A549 (cell line): ENCODE data around the gene SMG9.

Experiments used
- EP300 ChIP-seq, 2 experiments: fragments of >200 bp; sonication (Bioruptor Twin); formaldehyde crosslinking; IDR thresholded peaks; 2 replicates in 1 of 2; 3 replicates in 1 of 2; pipeline ENCODE4 v1.6.1; 2016 to 2017
- FOSL2 ChIP-seq, 2 experiments: fragments of 450-650 bp in 1 of 2; fragments of >200 bp in 1 of 2; sonication (Bioruptor Twin) in 1 of 2; formaldehyde crosslinking; IDR thresholded peaks; 2 replicates each; pipeline versions ENCODE4 v1.5.0 to v1.6.1; 2016 to 2020; ENCODE audit warnings: mild to moderate bottlenecking in 1 of 2, moderate library complexity in 1 of 2
- HOXA7 ChIP-seq: fragments of 250-450 bp; sonication (Bioruptor Pico); IDR thresholded peaks from 2 replicates; pipeline ENCODE4 v1.5.0; 2020; ENCODE audit warnings: mild to moderate bottlenecking, moderate library complexity
- MAX ChIP-seq: IDR thresholded peaks from 2 replicates; pipeline ENCODE4 v1.6.1; 2012
- MAZ ChIP-seq: fragments of 150-350 bp; IDR thresholded peaks from 2 replicates; pipeline ENCODE4 v1.6.1; 2014; ENCODE audit warnings: antibody characterized with exemption, low read depth, low read length, borderline replicate concordance
- NPAS2 ChIP-seq: fragments of 250-450 bp; sonication (Bioruptor Pico); IDR thresholded peaks from 2 replicates; pipeline ENCODE4 v1.8.0; 2022; ENCODE audit warnings: mild to moderate bottlenecking, moderate library complexity, borderline replicate concordance
- POLR2A ChIP-seq: IDR thresholded peaks from 2 replicates; pipeline ENCODE4 v1.6.1; 2012; ENCODE audit warnings: mild to moderate bottlenecking, low read length
- RCOR1 ChIP-seq: fragments of 150-350 bp; IDR thresholded peaks from 2 replicates; pipeline ENCODE4 v1.6.1; 2014; ENCODE audit warnings: antibody characterized with exemption, low read length, low read depth
- TF ChIP-seq, protein P1 (sequence below): fragments of >200 bp; sonication (Bioruptor Twin); formaldehyde crosslinking; IDR thresholded peaks from 3 replicates; pipeline ENCODE4 v1.5.1; 2016
- TF ChIP-seq, protein P2 (sequence below): fragments of >200 bp; sonication (Bioruptor Twin); formaldehyde crosslinking; IDR thresholded peaks from 3 replicates; pipeline ENCODE4 v1.6.1; 2016

GRCh38 chr19:43749152-43749551, 5.6 kb downstream of the SMG9 start:
- TF ChIP-seq RCOR1: no peak
- TF ChIP-seq, protein P1, sequence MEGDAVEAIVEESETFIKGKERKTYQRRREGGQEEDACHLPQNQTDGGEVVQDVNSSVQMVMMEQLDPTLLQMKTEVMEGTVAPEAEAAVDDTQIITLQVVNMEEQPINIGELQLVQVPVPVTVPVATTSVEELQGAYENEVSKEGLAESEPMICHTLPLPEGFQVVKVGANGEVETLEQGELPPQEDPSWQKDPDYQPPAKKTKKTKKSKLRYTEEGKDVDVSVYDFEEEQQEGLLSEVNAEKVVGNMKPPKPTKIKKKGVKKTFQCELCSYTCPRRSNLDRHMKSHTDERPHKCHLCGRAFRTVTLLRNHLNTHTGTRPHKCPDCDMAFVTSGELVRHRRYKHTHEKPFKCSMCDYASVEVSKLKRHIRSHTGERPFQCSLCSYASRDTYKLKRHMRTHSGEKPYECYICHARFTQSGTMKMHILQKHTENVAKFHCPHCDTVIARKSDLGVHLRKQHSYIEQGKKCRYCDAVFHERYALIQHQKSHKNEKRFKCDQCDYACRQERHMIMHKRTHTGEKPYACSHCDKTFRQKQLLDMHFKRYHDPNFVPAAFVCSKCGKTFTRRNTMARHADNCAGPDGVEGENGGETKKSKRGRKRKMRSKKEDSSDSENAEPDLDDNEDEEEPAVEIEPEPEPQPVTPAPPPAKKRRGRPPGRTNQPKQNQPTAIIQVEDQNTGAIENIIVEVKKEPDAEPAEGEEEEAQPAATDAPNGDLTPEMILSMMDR: no peak
- TF ChIP-seq MAZ: no peak
- TF ChIP-seq, protein P2, sequence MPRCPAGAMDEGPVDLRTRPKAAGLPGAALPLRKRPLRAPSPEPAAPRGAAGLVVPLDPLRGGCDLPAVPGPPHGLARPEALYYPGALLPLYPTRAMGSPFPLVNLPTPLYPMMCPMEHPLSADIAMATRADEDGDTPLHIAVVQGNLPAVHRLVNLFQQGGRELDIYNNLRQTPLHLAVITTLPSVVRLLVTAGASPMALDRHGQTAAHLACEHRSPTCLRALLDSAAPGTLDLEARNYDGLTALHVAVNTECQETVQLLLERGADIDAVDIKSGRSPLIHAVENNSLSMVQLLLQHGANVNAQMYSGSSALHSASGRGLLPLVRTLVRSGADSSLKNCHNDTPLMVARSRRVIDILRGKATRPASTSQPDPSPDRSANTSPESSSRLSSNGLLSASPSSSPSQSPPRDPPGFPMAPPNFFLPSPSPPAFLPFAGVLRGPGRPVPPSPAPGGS: no peak
- TF ChIP-seq EP300 (IDR thresholded peaks at IDR 0.05): no peak
- TF ChIP-seq POLR2A: no peak
- no peak for TF ChIP-seq HOXA7 (CRISPR knock-in tag)
- no peak for TF ChIP-seq MAX
- no peak for TF ChIP-seq NPAS2 (CRISPR knock-in tag)
- no peak for TF ChIP-seq FOSL2 (IDR thresholded peaks at IDR 0.05)
- TF ChIP-seq FOSL2 (CRISPR knock-in tag; IDR thresholded peaks at IDR 0.05): no peak
